K562 (cell line): ENCODE data around the gene ESCO1. TPM values are rescaled to one million over a fixed set of nuclear protein-coding genes. Genes with fewer than 3 reads are reported as not detected.
A peak's percentile ranks its signal among the peaks of the same experiment; 100 is the strongest.

Source experiments
- CREB1 ChIP-seq, 2 experiments: sonication (generic) in 1 of 2; formaldehyde crosslinking in 1 of 2; IDR thresholded peaks; 2 replicates each; pipeline versions ENCODE4 v1.6.1 to v1.8.0; 2012 to 2022; ENCODE audit warnings: inconsistent platforms in 1 of 2, mild to moderate bottlenecking in 1 of 2, missing genetic modification reagents in 1 of 2, moderate library complexity in 1 of 2
- E2F3 ChIP-seq: fragments of 250-450 bp; sonication (Bioruptor Pico); IDR thresholded peaks from 2 replicates; pipeline ENCODE4 v1.4.0; 2020; ENCODE audit warnings: mild to moderate bottlenecking
- FIP1L1 ChIP-seq: fragments of 200-400 bp; formaldehyde crosslinking; IDR thresholded peaks from 2 replicates; pipeline ENCODE4 v1.6.1; 2018; ENCODE audit warnings: mild to moderate bottlenecking, low read depth, low read length; ENCODE audit not compliant: poor library complexity, severe bottlenecking
- HDAC2 ChIP-seq: fragments of 450-650 bp; IDR thresholded peaks from 2 replicates; pipeline ENCODE4 v1.6.1; 2016; ENCODE audit warnings: mild to moderate bottlenecking
- NFE2L1 ChIP-seq: fragments of 450-650 bp; IDR thresholded peaks from 2 replicates; pipeline ENCODE4 v1.6.1; 2016; ENCODE audit warnings: missing genetic modification characterization, low read depth, mild to moderate bottlenecking, missing compliant biosample characterization, moderate library complexity, borderline replicate concordance
- PRMT5 ChIP-seq: sonication (generic); formaldehyde crosslinking; IDR thresholded peaks from 2 replicates; pipeline ENCODE4 v1.5.0; 2020; ENCODE audit warnings: missing genetic modification reagents
- SMAD2 ChIP-seq: fragments of 150-350 bp; IDR thresholded peaks from 2 replicates; pipeline ENCODE4 v1.6.1; 2014; ENCODE audit warnings: low read depth, mild to moderate bottlenecking, low read length
- SRSF9 ChIP-seq: fragments of 200-400 bp; formaldehyde crosslinking; IDR thresholded peaks from 2 replicates; pipeline ENCODE4 v1.6.1; 2017; ENCODE audit warnings: low read depth, low read length, borderline replicate concordance
- TEAD1 ChIP-seq, 2 experiments: fragments of 450-650 bp in 1 of 2; sonication (generic) in 1 of 2; formaldehyde crosslinking; IDR thresholded peaks; 2 replicates each; pipeline versions ENCODE4 v1.4.0 to v1.8.0; 2020 to 2022; ENCODE audit warnings: mild to moderate bottlenecking in 2 of 2, missing genetic modification reagents in 1 of 2
- ZNF445 ChIP-seq: fragments of 250-450 bp; sonication (Bioruptor Pico); IDR thresholded peaks from 2 replicates; pipeline ENCODE4 v1.4.0; 2020; ENCODE audit warnings: low read depth, mild to moderate bottlenecking, moderate library complexity
- polyA plus RNA-seq, 8 experiments: library from polyadenylated mRNA; depleted of rRNA in 4 of 8; stranded (reverse) in 5 of 8; unstranded in 3 of 8; fragments of >200 nt; fragmentation: Nextera tagmentation in 2 of 8; fragmentation: Illumina TruSeq in 1 of 8; extraction: Ambion mirVana in 2 of 8; extraction: Trizol in 1 of 8; gene quantifications; 2 replicates each; pipeline versions ENCODE4 v1.2.1 to v1.2.3, GENCODE V29; 2011 to 2014; ENCODE audit warnings: inconsistent platforms in 1 of 8, missing spikeins in 1 of 8
- total RNA-seq, 7 experiments: library from RNA; depleted of rRNA in 6 of 7; stranded (reverse); fragments of >200 nt in 6 of 7; fragmentation: Illumina TruSeq in 2 of 7; extraction: Trizol in 2 of 7; gene quantifications; 2 replicates each; pipeline versions ENCODE4 v1.2.1 to v1.2.3, GENCODE V29; 2011 to 2021; ENCODE audit warnings: low replicate concordance in 1 of 7
- TF ChIP-seq, protein P1 (sequence below): fragments of 200-800 bp; sonication (Bioruptor generic); IDR thresholded peaks from 2 replicates; pipeline ENCODE4 v1.6.1; 2016; ENCODE audit warnings: missing genetic modification characterization, missing compliant biosample characterization
- TF ChIP-seq, protein P2 (sequence below), 2 experiments: fragments of 450-650 bp; formaldehyde crosslinking in 1 of 2; IDR thresholded peaks; 2 replicates each; pipeline versions ENCODE4 v1.4.0 to v1.6.1; 2014 to 2020; ENCODE audit warnings: mild to moderate bottlenecking in 2 of 2, borderline replicate concordance in 1 of 2, low read depth in 1 of 2

ESCO1 gene
- total and polyA plus RNA-seq, 9 of the 15 experiments (the other 6 are each of a cell fraction or from before 2014, with no cell fraction given), result 15.0 to 31.3 (median 19.6) TPM

DNA sequence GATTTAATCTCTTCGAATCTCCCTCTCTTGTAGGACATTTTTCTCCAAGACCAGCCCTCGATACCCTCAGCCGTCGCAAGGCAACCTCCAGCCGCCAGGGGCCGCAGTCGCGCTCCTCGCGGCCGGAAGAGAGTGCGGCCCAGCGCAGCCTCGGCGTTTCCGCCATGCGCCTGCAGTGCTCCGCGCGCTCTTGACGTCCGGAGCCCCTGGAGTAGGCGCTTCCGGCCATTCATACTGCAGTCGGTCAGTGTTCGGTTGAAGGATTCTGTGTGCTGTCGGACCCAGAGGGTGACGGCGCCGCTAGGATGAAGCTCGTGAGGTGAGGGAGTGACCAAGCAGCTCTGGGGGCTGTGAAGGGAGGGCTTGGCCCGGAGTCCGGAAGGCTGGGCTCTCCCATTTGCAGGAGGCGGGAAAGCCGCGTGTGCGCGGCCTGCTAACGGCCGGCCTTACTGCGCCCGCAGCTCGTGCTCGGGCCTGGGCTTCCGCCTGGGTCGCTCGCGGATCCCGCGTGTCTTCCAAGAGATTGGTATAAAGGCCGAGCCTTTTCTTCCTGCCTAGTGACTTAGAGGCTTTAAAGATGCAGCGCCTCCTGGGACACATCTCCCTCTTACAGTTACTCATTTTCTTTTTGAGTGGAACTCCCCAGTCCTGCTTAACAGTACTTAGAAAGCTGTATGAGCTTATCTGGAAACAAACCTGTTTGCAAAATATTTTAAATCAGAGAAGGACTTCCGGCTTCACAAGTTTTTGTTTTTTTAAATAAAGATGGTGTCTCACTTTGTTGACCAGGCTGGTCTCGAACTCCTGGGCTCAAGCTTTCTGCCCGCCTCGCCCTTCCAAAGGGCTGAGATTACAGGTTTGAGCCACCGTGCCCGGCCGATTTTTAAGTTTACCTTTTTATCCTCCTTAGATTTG is 11.9 kb upstream of the ESCO1 start, which contains the start of gene SNRPD1 (continued):
- TF ChIP-seq, protein P1, sequence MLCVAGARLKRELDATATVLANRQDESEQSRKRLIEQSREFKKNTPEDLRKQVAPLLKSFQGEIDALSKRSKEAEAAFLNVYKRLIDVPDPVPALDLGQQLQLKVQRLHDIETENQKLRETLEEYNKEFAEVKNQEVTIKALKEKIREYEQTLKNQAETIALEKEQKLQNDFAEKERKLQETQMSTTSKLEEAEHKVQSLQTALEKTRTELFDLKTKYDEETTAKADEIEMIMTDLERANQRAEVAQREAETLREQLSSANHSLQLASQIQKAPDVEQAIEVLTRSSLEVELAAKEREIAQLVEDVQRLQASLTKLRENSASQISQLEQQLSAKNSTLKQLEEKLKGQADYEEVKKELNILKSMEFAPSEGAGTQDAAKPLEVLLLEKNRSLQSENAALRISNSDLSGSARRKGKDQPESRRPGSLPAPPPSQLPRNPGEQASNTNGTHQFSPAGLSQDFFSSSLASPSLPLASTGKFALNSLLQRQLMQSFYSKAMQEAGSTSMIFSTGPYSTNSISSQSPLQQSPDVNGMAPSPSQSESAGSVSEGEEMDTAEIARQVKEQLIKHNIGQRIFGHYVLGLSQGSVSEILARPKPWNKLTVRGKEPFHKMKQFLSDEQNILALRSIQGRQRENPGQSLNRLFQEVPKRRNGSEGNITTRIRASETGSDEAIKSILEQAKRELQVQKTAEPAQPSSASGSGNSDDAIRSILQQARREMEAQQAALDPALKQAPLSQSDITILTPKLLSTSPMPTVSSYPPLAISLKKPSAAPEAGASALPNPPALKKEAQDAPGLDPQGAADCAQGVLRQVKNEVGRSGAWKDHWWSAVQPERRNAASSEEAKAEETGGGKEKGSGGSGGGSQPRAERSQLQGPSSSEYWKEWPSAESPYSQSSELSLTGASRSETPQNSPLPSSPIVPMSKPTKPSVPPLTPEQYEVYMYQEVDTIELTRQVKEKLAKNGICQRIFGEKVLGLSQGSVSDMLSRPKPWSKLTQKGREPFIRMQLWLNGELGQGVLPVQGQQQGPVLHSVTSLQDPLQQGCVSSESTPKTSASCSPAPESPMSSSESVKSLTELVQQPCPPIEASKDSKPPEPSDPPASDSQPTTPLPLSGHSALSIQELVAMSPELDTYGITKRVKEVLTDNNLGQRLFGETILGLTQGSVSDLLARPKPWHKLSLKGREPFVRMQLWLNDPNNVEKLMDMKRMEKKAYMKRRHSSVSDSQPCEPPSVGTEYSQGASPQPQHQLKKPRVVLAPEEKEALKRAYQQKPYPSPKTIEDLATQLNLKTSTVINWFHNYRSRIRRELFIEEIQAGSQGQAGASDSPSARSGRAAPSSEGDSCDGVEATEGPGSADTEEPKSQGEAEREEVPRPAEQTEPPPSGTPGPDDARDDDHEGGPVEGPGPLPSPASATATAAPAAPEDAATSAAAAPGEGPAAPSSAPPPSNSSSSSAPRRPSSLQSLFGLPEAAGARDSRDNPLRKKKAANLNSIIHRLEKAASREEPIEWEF (CRISPR knock-in tag), result no peak
- peak; percentile 88; the same call in 1 of the 2 replicates for TF ChIP-seq HDAC2
- peak in 1 of 2 experiments; percentile 82; a peak in 1 of 4 replicates for TF ChIP-seq TEAD1 (CRISPR knock-in tag; IDR thresholded peaks at IDR 0.05)
- TF ChIP-seq E2F3 (CRISPR knock-in tag), result peak; percentile 92
- TF ChIP-seq CREB1 (IDR thresholded peaks at IDR 0.05), result peak; percentile 80
- peak; percentile 82 for TF ChIP-seq CREB1 (CRISPR knock-in tag; IDR thresholded peaks at IDR 0.05)
- TF ChIP-seq FIP1L1, result peak; percentile 79
- no peak for TF ChIP-seq SMAD2
- no peak for TF ChIP-seq ZNF445 (CRISPR knock-in tag)
- no peak for TF ChIP-seq SRSF9
- TF ChIP-seq NFE2L1 (tag), result no peak
- no peak for TF ChIP-seq PRMT5
- TF ChIP-seq, protein P2, sequence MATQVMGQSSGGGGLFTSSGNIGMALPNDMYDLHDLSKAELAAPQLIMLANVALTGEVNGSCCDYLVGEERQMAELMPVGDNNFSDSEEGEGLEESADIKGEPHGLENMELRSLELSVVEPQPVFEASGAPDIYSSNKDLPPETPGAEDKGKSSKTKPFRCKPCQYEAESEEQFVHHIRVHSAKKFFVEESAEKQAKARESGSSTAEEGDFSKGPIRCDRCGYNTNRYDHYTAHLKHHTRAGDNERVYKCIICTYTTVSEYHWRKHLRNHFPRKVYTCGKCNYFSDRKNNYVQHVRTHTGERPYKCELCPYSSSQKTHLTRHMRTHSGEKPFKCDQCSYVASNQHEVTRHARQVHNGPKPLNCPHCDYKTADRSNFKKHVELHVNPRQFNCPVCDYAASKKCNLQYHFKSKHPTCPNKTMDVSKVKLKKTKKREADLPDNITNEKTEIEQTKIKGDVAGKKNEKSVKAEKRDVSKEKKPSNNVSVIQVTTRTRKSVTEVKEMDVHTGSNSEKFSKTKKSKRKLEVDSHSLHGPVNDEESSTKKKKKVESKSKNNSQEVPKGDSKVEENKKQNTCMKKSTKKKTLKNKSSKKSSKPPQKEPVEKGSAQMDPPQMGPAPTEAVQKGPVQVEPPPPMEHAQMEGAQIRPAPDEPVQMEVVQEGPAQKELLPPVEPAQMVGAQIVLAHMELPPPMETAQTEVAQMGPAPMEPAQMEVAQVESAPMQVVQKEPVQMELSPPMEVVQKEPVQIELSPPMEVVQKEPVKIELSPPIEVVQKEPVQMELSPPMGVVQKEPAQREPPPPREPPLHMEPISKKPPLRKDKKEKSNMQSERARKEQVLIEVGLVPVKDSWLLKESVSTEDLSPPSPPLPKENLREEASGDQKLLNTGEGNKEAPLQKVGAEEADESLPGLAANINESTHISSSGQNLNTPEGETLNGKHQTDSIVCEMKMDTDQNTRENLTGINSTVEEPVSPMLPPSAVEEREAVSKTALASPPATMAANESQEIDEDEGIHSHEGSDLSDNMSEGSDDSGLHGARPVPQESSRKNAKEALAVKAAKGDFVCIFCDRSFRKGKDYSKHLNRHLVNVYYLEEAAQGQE (IDR thresholded peaks at IDR 0.05; ENCODE audit: borderline replicate concordance), result no peak
- TF ChIP-seq, protein P2 (CRISPR knock-in tag; IDR thresholded peaks at IDR 0.05; ENCODE audit: low read depth), result peak; percentile 28; the same call in 1 of the 2 replicates
